ENCODE measurements around the gene ERVW-1.
"Not testable (repeated sequence)": the region's sequence is repeated elsewhere in the genome, so short reads cannot be mapped to it uniquely, and the experiment has no call there.

ERVW-1 gene

GRCh38 chr7:92475261-92475770 lies 2.4 kb downstream of the ERVW-1 start:
- DNase-seq (ENCODE audit: low read depth in 2 of 2, low spot score in 1 of 2) = not testable (repeated sequence)

GRCh38 chr7:92473989-92474388 lies 3.8 kb downstream of the ERVW-1 start:
- DNase-seq (ENCODE audit: low read depth in 2 of 2, low spot score in 1 of 2) = not testable (repeated sequence)

- not testable (repeated sequence) for DNase-seq (ENCODE audit: low read depth in 2 of 2, low spot score in 1 of 2)
Measured at GRCh38 chr7:92468589-92468988, 9.2 kb downstream of the ERVW-1 start.

GRCh38 chr7:92466682-92467081 lies 11.1 kb downstream of the ERVW-1 start:
- no peak for DNase-seq (ENCODE audit: low read depth in 2 of 2, low spot score in 1 of 2)

GRCh38 chr7:92464515-92464914 lies 13.2 kb downstream of the ERVW-1 start:
- DNase-seq (ENCODE audit: low read depth in 2 of 2, low spot score in 1 of 2) = no peak

- DNase-seq (ENCODE audit: low read depth in 2 of 2, low spot score in 1 of 2) = no peak
Measured at GRCh38 chr7:92462560-92462959, 15.2 kb downstream of the ERVW-1 start.

GRCh38 chr7:92461027-92462003 lies 16.4 kb downstream of the ERVW-1 start:
- no peak for DNase-seq (ENCODE audit: low read depth in 2 of 2, low spot score in 1 of 2)

GRCh38 chr7:92460510-92460909 lies 17.2 kb downstream of the ERVW-1 start:
- no peak for DNase-seq (ENCODE audit: low read depth in 2 of 2, low spot score in 1 of 2)

GRCh38 chr7:92460109-92460508 lies 17.6 kb downstream of the ERVW-1 start:
- DNase-seq (ENCODE audit: low read depth in 2 of 2, low spot score in 1 of 2) = no peak

- DNase-seq (ENCODE audit: low read depth in 2 of 2, low spot score in 1 of 2) = no peak
Measured at GRCh38 chr7:92456236-92456635, 21.5 kb downstream of the ERVW-1 start.

- DNase-seq (ENCODE audit: low read depth in 2 of 2, low spot score in 1 of 2) = no peak
Measured at GRCh38 chr7:92451645-92452044, 26.1 kb downstream of the ERVW-1 start.

GRCh38 chr7:92448205-92448747 lies 29.5 kb downstream of the ERVW-1 start:
- DNase-seq (ENCODE audit: low read depth in 2 of 2, low spot score in 1 of 2) = peak in 1 of 2 donors; percentile 41

GRCh38 chr7:92447345-92448204 lies 30.2 kb downstream of the ERVW-1 start, which contains the start of gene GATAD1:
Gene GATAD1, plus strand, starts transcription at chr7:92447482. Its CDS starts 248 bp downstream, at chr7:92447730.
- peak; percentile 50 to 67 for DNase-seq (ENCODE audit: low read depth in 2 of 2, low spot score in 1 of 2)

GRCh38 chr7:92446869-92447344 lies 30.8 kb downstream of the ERVW-1 start:
- no peak for DNase-seq (ENCODE audit: low read depth in 2 of 2, low spot score in 1 of 2)

GRCh38 chr7:92442720-92443119 lies 35.0 kb downstream of the ERVW-1 start:
- not testable (repeated sequence) for DNase-seq (ENCODE audit: low read depth in 2 of 2, low spot score in 1 of 2)

GRCh38 chr7:92437956-92438491 lies 39.7 kb downstream of the ERVW-1 start:
- no peak for DNase-seq (ENCODE audit: low read depth in 2 of 2, low spot score in 1 of 2)

- DNase-seq (ENCODE audit: low read depth in 2 of 2, low spot score in 1 of 2) = no peak
Measured at GRCh38 chr7:92436612-92437445, 40.9 kb downstream of the ERVW-1 start.

GRCh38 chr7:92435542-92435941 lies 42.2 kb downstream of the ERVW-1 start:
- DNase-seq (ENCODE audit: low read depth in 2 of 2, low spot score in 1 of 2) = no peak

GRCh38 chr7:92433019-92433418 lies 44.7 kb downstream of the ERVW-1 start:
- no peak for DNase-seq (ENCODE audit: low read depth in 2 of 2, low spot score in 1 of 2)

Data from stimulated activated CD8-positive, alpha-beta memory T cell treated with anti-CD3 and anti-CD28 coated beads, Interleukin-4, amount 100 ng/mL, for 1 hour (primary cell).